ENCODE results near the gene RTRAF. TPM values are rescaled to one million over a fixed set of nuclear protein-coding genes. Genes with fewer than 3 reads are reported as not detected.

Gene RTRAF
- total and polyA plus RNA-seq, 9 of the 15 experiments (the other 6 are each of a cell fraction or from before 2014, with no cell fraction given) = 126 to 204 (median 155) TPM

- TF ChIP-seq NKRF (IDR thresholded peaks at IDR 0.05; ENCODE audit: borderline replicate concordance) (peak; percentile 28; the same call in 1 of the 2 replicates), YY1 (IDR thresholded peaks at IDR 0.05; ENCODE audit: borderline replicate concordance in 1 of 3, control insufficient read depth in 1 of 3, extremely low read depth in 1 of 3, insufficient read depth in 3 of 3, insufficient read length in 1 of 3, insufficient replicate concordance in 2 of 3, low read depth in 1 of 3, low read length in 2 of 3) (peak in 1 of 3 experiments; percentile 52), RB1 (IDR thresholded peaks at IDR 0.05; ENCODE audit: low read depth) (0 out of 2 replicates have a peak, but pooled peaks have one; percentile 57), POLR2AphosphoS5 (IDR thresholded peaks at IDR 0.05; ENCODE audit: control insufficient read depth, insufficient read depth, low read depth, low read length) (peak; percentile 63; the same call in 1 of the 2 replicates), ATF1 (CRISPR knock-in tag; IDR thresholded peaks at IDR 0.05) (peak; percentile 78), ATF1 (tag; IDR thresholded peaks at IDR 0.05) (peak; percentile 96), CREM (IDR thresholded peaks at IDR 0.05; ENCODE audit: low read depth) (peak; percentile 97), NEUROD1 (IDR thresholded peaks at IDR 0.05; ENCODE audit: borderline replicate concordance, low read depth, low read length, partially characterized antibody) (peak; percentile 29), CXXC5 (CRISPR knock-in tag; IDR thresholded peaks at IDR 0.05) (peak; percentile 98), RBM15 (IDR thresholded peaks at IDR 0.05; ENCODE audit: insufficient read depth, low read length) (no peak), NONO (IDR thresholded peaks at IDR 0.05; ENCODE audit: low read depth in 2 of 2, low read length in 1 of 2) (0 out of 4 replicates have a peak, but pooled peaks of 1 of the 2 experiments have one; percentile 44), ZBTB12 (CRISPR knock-in tag; IDR thresholded peaks at IDR 0.05) (peak; percentile 86), TFAP4 (CRISPR knock-in tag; IDR thresholded peaks at IDR 0.05; ENCODE audit: borderline replicate concordance) (peak; percentile 31; the same call in 1 of the 2 replicates), NRF1 (conservative IDR thresholded peaks at IDR 0.05 in 1 of 2, IDR thresholded peaks at IDR 0.05 in 1 of 2) (peak; percentile 81 to 85), POLR2G (IDR thresholded peaks at IDR 0.05; ENCODE audit: low read depth, low read length) (peak; percentile 94), RBM17 (IDR thresholded peaks at IDR 0.05; ENCODE audit: borderline replicate concordance, low read depth, low read length) (no peak), E2F6 (IDR thresholded peaks at IDR 0.05; ENCODE audit: borderline replicate concordance in 1 of 2, extremely low read depth in 1 of 2, insufficient read depth in 1 of 2, insufficient read length in 1 of 2, low read depth in 1 of 2, low read length in 1 of 2, poor library complexity in 1 of 2, severe bottlenecking in 1 of 2) (peak; percentile 27 to 52)
Observed at GRCh38 chr14:51989293-51990234, at the start of gene RTRAF (continued).

Data from K562 (cell line).